ENCODE measurements around the gene CLEC4D.

Gene CLEC4D

GRCh38 chr12:8544295-8544694, 31.0 kb downstream of the CLEC4D start:
- Mint-ChIP-seq H3K27me3 (peaks cover 28% of the 10 kb centered on the region), H3K4me3 (no peak overlapping the region), H3K27ac (ENCODE audit: low read depth) (no peak overlapping the region), H3K4me1 (peaks cover 5% of the 10 kb centered on the region), H3K9me3 (no peaks in the 10 kb centered on the region), H3K36me3 (ENCODE audit: insufficient read depth) (peaks cover 2% of the 10 kb centered on the region)
- ATAC-seq (replicated peaks; ENCODE audit: extremely low read depth, poor library complexity, severe bottlenecking), result peak; percentile 77
- DNase-seq (ENCODE audit: low spot score in 2 of 2), result peak; percentile 55 to 64

DNA sequence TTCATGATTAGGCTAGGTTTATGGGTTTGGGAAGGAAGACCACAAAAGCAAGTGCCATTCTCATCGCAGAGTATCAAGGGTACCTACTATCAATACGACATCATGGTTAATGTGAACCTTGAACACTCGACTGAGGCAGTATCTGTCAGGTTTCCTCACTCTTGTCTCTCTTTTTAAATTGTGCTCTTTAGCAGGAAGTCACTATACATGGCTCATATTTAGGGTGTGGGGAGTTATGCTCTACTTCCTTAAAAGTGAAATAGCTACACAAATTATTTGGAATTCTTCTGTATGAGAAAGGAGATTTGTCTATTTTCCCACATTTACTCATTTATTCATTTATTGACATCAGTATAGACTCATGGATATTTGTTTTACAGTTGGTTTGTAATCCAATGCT, 33.3 kb downstream of the CLEC4D start:
- H3K36me3 Mint-ChIP-seq (ENCODE audit: insufficient read depth), result no peaks in the 10 kb centered on the region
- H3K9me3 Mint-ChIP-seq, result no peaks in the 10 kb centered on the region
- H3K4me1 Mint-ChIP-seq, result peaks cover 2% of the 10 kb centered on the region
- no peak for DNase-seq (ENCODE audit: low spot score in 2 of 2)
- no peak for ATAC-seq (replicated peaks; ENCODE audit: extremely low read depth, poor library complexity, severe bottlenecking)
- no peak overlapping the region for H3K27ac Mint-ChIP-seq (ENCODE audit: low read depth)
- peaks cover 5% of the 10 kb centered on the region for H3K27me3 Mint-ChIP-seq
- no peak overlapping the region for H3K4me3 Mint-ChIP-seq

- H3K36me3 Mint-ChIP-seq (ENCODE audit: insufficient read depth), result no peaks in the 10 kb centered on the region
- no peak for ATAC-seq (replicated peaks; ENCODE audit: extremely low read depth, poor library complexity, severe bottlenecking)
- H3K27ac Mint-ChIP-seq (ENCODE audit: low read depth), result no peak overlapping the region
- no peak for DNase-seq (ENCODE audit: low spot score in 2 of 2)
- no peaks in the 10 kb centered on the region for H3K27me3 Mint-ChIP-seq
- no peaks in the 10 kb centered on the region for H3K4me1 Mint-ChIP-seq
- no peak overlapping the region for H3K4me3 Mint-ChIP-seq
- no peaks in the 10 kb centered on the region for H3K9me3 Mint-ChIP-seq
Measured at GRCh38 chr12:8547645-8548044, 34.3 kb downstream of the CLEC4D start.

- H3K9me3 Mint-ChIP-seq, result no peaks in the 10 kb centered on the region
- DNase-seq (ENCODE audit: low spot score in 2 of 2) (no peak), ATAC-seq (replicated peaks; ENCODE audit: extremely low read depth, poor library complexity, severe bottlenecking) (no peak)
- no peaks in the 10 kb centered on the region for H3K4me1 Mint-ChIP-seq
- H3K36me3 Mint-ChIP-seq (ENCODE audit: insufficient read depth), result no peaks in the 10 kb centered on the region
- H3K27me3 Mint-ChIP-seq, result no peaks in the 10 kb centered on the region
- no peak overlapping the region for H3K4me3 Mint-ChIP-seq
- no peak overlapping the region for H3K27ac Mint-ChIP-seq (ENCODE audit: low read depth)
Measured at GRCh38 chr12:8548192-8548591, 34.9 kb downstream of the CLEC4D start.

- H3K4me1 Mint-ChIP-seq, result no peaks in the 10 kb centered on the region
- H3K4me3 Mint-ChIP-seq, result no peak overlapping the region
- H3K36me3 Mint-ChIP-seq (ENCODE audit: insufficient read depth), result no peaks in the 10 kb centered on the region
- ATAC-seq (replicated peaks; ENCODE audit: extremely low read depth, poor library complexity, severe bottlenecking) (no peak), DNase-seq (ENCODE audit: low spot score in 2 of 2) (no peak)
- H3K9me3 Mint-ChIP-seq, result no peaks in the 10 kb centered on the region
- no peaks in the 10 kb centered on the region for H3K27me3 Mint-ChIP-seq
- no peak overlapping the region for H3K27ac Mint-ChIP-seq (ENCODE audit: low read depth)
Measured at GRCh38 chr12:8549381-8549780, 36.1 kb downstream of the CLEC4D start.

DNA sequence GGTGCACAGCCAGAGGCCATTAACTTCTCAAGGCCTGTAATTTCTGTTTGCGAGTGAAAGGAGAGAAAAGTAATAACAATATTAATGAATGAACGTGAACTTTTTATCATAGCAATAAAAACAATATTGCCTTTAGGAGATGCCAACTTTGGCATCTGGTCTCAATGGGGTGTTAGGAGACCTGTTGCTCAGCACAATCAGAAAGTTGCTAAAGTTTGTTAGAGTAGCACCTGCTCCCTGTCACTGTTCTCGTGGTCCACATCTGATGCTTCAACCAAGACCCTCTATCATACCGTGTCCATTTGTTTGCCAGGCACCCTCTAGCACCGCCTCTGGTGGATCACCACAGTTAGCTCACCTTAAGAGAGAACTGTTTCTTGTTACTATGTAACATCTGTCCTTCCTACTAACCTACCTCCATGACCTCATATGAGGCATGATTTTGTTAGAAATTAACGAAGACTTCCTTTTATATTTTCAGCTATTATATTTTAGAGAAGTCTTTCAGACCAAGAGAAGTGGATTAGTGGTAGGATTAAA, 39.9 kb downstream of the CLEC4D start:
- Mint-ChIP-seq H3K27ac (ENCODE audit: low read depth) (no peak overlapping the region), H3K4me1 (no peaks in the 10 kb centered on the region), H3K9me3 (no peaks in the 10 kb centered on the region), H3K36me3 (ENCODE audit: insufficient read depth) (no peaks in the 10 kb centered on the region), H3K27me3 (no peaks in the 10 kb centered on the region), H3K4me3 (no peak overlapping the region)
- DNase-seq (ENCODE audit: low spot score in 2 of 2) (no peak), ATAC-seq (replicated peaks; ENCODE audit: extremely low read depth, poor library complexity, severe bottlenecking) (no peak)

- DNase-seq (ENCODE audit: low spot score in 2 of 2), result no peak
Measured at GRCh38 chr12:8554451-8555195, 41.3 kb downstream of the CLEC4D start.

GRCh38 chr12:8556531-8557097, 43.3 kb downstream of the CLEC4D start:
- no peaks in the 10 kb centered on the region for H3K4me1 Mint-ChIP-seq
- ATAC-seq (replicated peaks; ENCODE audit: extremely low read depth, poor library complexity, severe bottlenecking), result no peak
- peaks cover 17% of the 10 kb centered on the region for H3K27me3 Mint-ChIP-seq
- H3K9me3 Mint-ChIP-seq, result no peaks in the 10 kb centered on the region
- H3K4me3 Mint-ChIP-seq, result no peak overlapping the region
- no peak overlapping the region for H3K27ac Mint-ChIP-seq (ENCODE audit: low read depth)
- no peaks in the 10 kb centered on the region for H3K36me3 Mint-ChIP-seq (ENCODE audit: insufficient read depth)
- DNase-seq (ENCODE audit: low spot score in 2 of 2), result no peak

More at GRCh38 chr12:8554451-8555195, 41.3 kb downstream of the CLEC4D start:
- Mint-ChIP-seq H3K4me3 (no peak overlapping the region), H3K36me3 (ENCODE audit: insufficient read depth) (no peaks in the 10 kb centered on the region), H3K9me3 (no peaks in the 10 kb centered on the region), H3K4me1 (no peaks in the 10 kb centered on the region), H3K27me3 (peaks cover 6% of the 10 kb centered on the region), H3K27ac (ENCODE audit: low read depth) (no peak overlapping the region)
- no peak for ATAC-seq (replicated peaks; ENCODE audit: extremely low read depth, poor library complexity, severe bottlenecking)

- Mint-ChIP-seq H3K27me3 (peaks cover 17% of the 10 kb centered on the region), H3K4me3 (no peak overlapping the region), H3K9me3 (peaks cover 5% of the 10 kb centered on the region), H3K4me1 (no peaks in the 10 kb centered on the region), H3K27ac (ENCODE audit: low read depth) (no peak overlapping the region), H3K36me3 (ENCODE audit: insufficient read depth) (no peaks in the 10 kb centered on the region)
- ATAC-seq (replicated peaks; ENCODE audit: extremely low read depth, poor library complexity, severe bottlenecking) (no peak), DNase-seq (ENCODE audit: low spot score in 2 of 2) (no peak)
Measured at GRCh38 chr12:8559676-8560075, 46.4 kb downstream of the CLEC4D start.

GRCh38 chr12:8561011-8561410, 47.7 kb downstream of the CLEC4D start:
- Mint-ChIP-seq H3K27me3 (peaks cover 17% of the 10 kb centered on the region), H3K9me3 (peaks cover 5% of the 10 kb centered on the region), H3K4me1 (no peaks in the 10 kb centered on the region), H3K36me3 (ENCODE audit: insufficient read depth) (no peaks in the 10 kb centered on the region), H3K4me3 (no peak overlapping the region), H3K27ac (ENCODE audit: low read depth) (no peak overlapping the region)
- ATAC-seq (replicated peaks; ENCODE audit: extremely low read depth, poor library complexity, severe bottlenecking) (no peak), DNase-seq (ENCODE audit: low spot score in 2 of 2) (no peak)

- Mint-ChIP-seq H3K4me3 (no peak overlapping the region), H3K4me1 (no peaks in the 10 kb centered on the region), H3K27ac (ENCODE audit: low read depth) (no peak overlapping the region), H3K9me3 (peaks cover 5% of the 10 kb centered on the region), H3K36me3 (ENCODE audit: insufficient read depth) (no peaks in the 10 kb centered on the region), H3K27me3 (peaks cover 17% of the 10 kb centered on the region)
- ATAC-seq (replicated peaks; ENCODE audit: extremely low read depth, poor library complexity, severe bottlenecking) (no peak), DNase-seq (ENCODE audit: low spot score in 2 of 2) (no peak)
Measured at GRCh38 chr12:8562310-8562709, 49.0 kb downstream of the CLEC4D start.

DNA sequence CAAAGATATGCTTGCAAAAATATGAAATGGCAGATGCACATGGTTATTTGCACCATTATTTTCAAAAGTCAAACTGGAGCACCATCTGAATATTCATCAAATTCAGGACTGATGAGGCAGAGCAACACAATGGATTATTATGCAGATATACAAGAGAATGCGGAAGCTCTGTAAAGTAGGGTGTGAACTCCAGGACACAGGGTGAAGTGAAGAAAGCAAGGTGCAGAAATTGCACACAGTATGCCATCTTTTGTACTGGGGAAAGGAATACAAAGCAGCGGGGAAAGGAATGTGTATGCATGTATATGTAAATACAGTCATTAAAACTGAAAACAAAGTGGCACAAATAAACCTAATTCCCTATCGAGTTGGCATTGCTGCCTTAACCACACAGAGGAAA, 50.1 kb downstream of the CLEC4D start:
- H3K27ac Mint-ChIP-seq (ENCODE audit: low read depth), result no peak overlapping the region
- no peak overlapping the region for H3K4me3 Mint-ChIP-seq
- peaks cover 17% of the 10 kb centered on the region for H3K27me3 Mint-ChIP-seq
- no peaks in the 10 kb centered on the region for H3K4me1 Mint-ChIP-seq
- H3K36me3 Mint-ChIP-seq (ENCODE audit: insufficient read depth), result no peaks in the 10 kb centered on the region
- ATAC-seq (replicated peaks; ENCODE audit: extremely low read depth, poor library complexity, severe bottlenecking) (no peak), DNase-seq (ENCODE audit: low spot score in 2 of 2) (no peak)
- peaks cover 5% of the 10 kb centered on the region for H3K9me3 Mint-ChIP-seq

DNA sequence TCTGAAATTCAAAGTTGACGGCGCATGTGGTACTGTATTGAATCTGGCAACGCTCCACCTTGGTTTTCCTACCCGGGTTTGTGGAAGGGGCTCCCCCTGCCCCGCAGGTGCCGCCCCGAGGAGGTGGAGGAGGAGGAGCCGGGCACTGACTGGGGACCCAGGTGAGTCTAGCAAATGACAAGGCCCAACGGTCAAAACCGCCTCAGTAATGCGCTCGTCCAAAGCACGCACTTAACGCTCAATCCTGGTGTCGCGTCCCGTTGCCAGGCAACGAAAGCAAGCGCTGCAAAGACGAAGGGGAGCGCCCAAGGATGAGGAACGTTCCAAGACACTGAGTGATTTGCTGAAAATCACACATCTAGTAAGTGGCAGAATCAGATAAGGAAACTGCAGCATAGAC, 51.4 kb downstream of the CLEC4D start:
- peaks cover 11% of the 10 kb centered on the region for H3K27me3 Mint-ChIP-seq
- H3K4me1 Mint-ChIP-seq, result no peaks in the 10 kb centered on the region
- peaks cover 5% of the 10 kb centered on the region for H3K9me3 Mint-ChIP-seq
- H3K36me3 Mint-ChIP-seq (ENCODE audit: insufficient read depth), result no peaks in the 10 kb centered on the region
- ATAC-seq (replicated peaks; ENCODE audit: extremely low read depth, poor library complexity, severe bottlenecking) (no peak), DNase-seq (ENCODE audit: low spot score in 2 of 2) (no peak)
- no peak overlapping the region for H3K27ac Mint-ChIP-seq (ENCODE audit: low read depth)
- H3K4me3 Mint-ChIP-seq, result no peak overlapping the region

Measured in central memory CD8-positive, alpha-beta T cell (primary cell).